GM23338 (cell line): ENCODE measurements around the gene LDHB. TPM values are rescaled to one million over a fixed set of nuclear protein-coding genes. Genes with fewer than 3 reads are reported as not detected.

ENCODE experiments used
- ATAC-seq: fragments of 200-7000 bp; cut with Tn5 transposase; 3 replicates; pipeline ENCODE4 v1.9.1; 2020
- DNase-seq: peaks from one replicate; pipeline ENCODE4 v3.0.0-alpha.2; 2015; ENCODE audit warnings: low spot score
- H2AFZ ChIP-seq: fragments of 200-600 bp; sonication (generic); 2 replicates; pipeline ENCODE4 v1.8.0; 2016; ENCODE audit warnings: antibody characterized with exemption, mild to moderate bottlenecking, moderate library complexity
- H3F3A ChIP-seq: fragments of 200-600 bp; sonication (generic); replicated peaks from 2 replicates; pipeline ENCODE4 v1.8.0; 2017; ENCODE audit warnings: antibody characterized with exemption, mixed run types, low read depth
- H3K27ac ChIP-seq: fragments of 200-600 bp; sonication (generic); 2 replicates; pipeline ENCODE4 v1.6.1; 2016; ENCODE audit warnings: low read depth
- H3K27me3 ChIP-seq: fragments of 200-600 bp; sonication (generic); 2 replicates; pipeline ENCODE4 v1.8.0; 2016; ENCODE audit warnings: mild to moderate bottlenecking, mixed run types, moderate library complexity; ENCODE audit not compliant: insufficient read depth
- H3K36me3 ChIP-seq: fragments of 200-600 bp; sonication (generic); 2 replicates; pipeline ENCODE4 v1.8.0; 2016; ENCODE audit warnings: mild to moderate bottlenecking; ENCODE audit not compliant: insufficient read depth
- H3K4me1 ChIP-seq: fragments of 200-600 bp; sonication (generic); 2 replicates; pipeline ENCODE4 v1.8.0; 2016; ENCODE audit warnings: mild to moderate bottlenecking, moderate library complexity; ENCODE audit not compliant: insufficient read depth
- H3K4me2 ChIP-seq: fragments of 200-600 bp; sonication (generic); 2 replicates; pipeline ENCODE4 v1.7.1; 2017; ENCODE audit warnings: mixed run types
- H3K4me3 ChIP-seq: fragments of 200-600 bp; sonication (generic); 2 replicates; pipeline ENCODE4 v1.6.1; 2016; ENCODE audit warnings: mixed run types
- H3K79me2 ChIP-seq: fragments of 200-600 bp; sonication (generic); replicated peaks from 2 replicates; pipeline ENCODE4 v1.8.0; 2017; ENCODE audit warnings: mild to moderate bottlenecking; ENCODE audit not compliant: insufficient read depth
- H3K9me2 ChIP-seq: fragments of 200-600 bp; sonication (generic); 2 replicates; pipeline ENCODE4 v1.8.0; 2017; ENCODE audit not compliant: insufficient read depth
- H4K20me1 ChIP-seq: fragments of 200-600 bp; sonication (generic); replicated peaks from 2 replicates; pipeline ENCODE4 v1.8.0; 2017; ENCODE audit warnings: mild to moderate bottlenecking; ENCODE audit not compliant: insufficient read depth
- H3K27ac Mint-ChIP-seq: 2 replicates; pipeline ENCODE4 v1.8.0; 2020; ENCODE audit warnings: inconsistent platforms, mild to moderate bottlenecking, moderate library complexity, mixed read lengths
- H3K27me3 Mint-ChIP-seq: 3 replicates; pipeline ENCODE4 v1.8.0; 2022; ENCODE audit warnings: low read depth, mild to moderate bottlenecking, moderate library complexity, mixed read lengths, inconsistent platforms; ENCODE audit not compliant: insufficient read depth, poor library complexity
- H3K36me3 Mint-ChIP-seq: 3 replicates; pipeline ENCODE4 v1.8.0; 2021; ENCODE audit warnings: low read depth, mild to moderate bottlenecking, inconsistent platforms, moderate library complexity, mixed read lengths
- H3K4me1 Mint-ChIP-seq: 3 replicates; pipeline ENCODE4 v1.8.0; 2020; ENCODE audit warnings: mild to moderate bottlenecking, inconsistent platforms, mixed read lengths
- H3K4me3 Mint-ChIP-seq: 3 replicates; pipeline ENCODE4 v1.8.0; 2021; ENCODE audit warnings: moderate library complexity, mild to moderate bottlenecking, inconsistent platforms, mixed read lengths
- H3K9me3 Mint-ChIP-seq: 3 replicates; pipeline ENCODE4 v1.8.0; 2020; ENCODE audit warnings: moderate library complexity, mild to moderate bottlenecking, inconsistent platforms, mixed read lengths
- CREB1 ChIP-seq: fragments of 250-450 bp; sonication (Bioruptor Pico); IDR thresholded peaks from 2 replicates; pipeline ENCODE4 v1.5.0; 2020; ENCODE audit warnings: low read depth, mild to moderate bottlenecking, moderate library complexity
- EZH2 ChIP-seq: fragments of 200-600 bp; sonication (generic); IDR thresholded peaks from one replicate; pipeline ENCODE4 v1.8.0; 2017; ENCODE audit warnings: antibody characterized with exemption, mild to moderate bottlenecking, low read depth; ENCODE audit not compliant: unreplicated experiment
- EZH2phosphoT487 ChIP-seq: fragments of 200-600 bp; sonication (generic); IDR thresholded peaks from one replicate; pipeline ENCODE4 v1.8.1; 2018; ENCODE audit warnings: antibody characterized with exemption; ENCODE audit not compliant: unreplicated experiment
- JUNB ChIP-seq: IDR thresholded peaks from one replicate; pipeline ENCODE4 v1.6.1; 2016; ENCODE audit warnings: antibody characterized with exemption; ENCODE audit not compliant: unreplicated experiment
- NANOG ChIP-seq: IDR thresholded peaks from 2 replicates; pipeline ENCODE4 v1.6.1; 2016; ENCODE audit warnings: antibody characterized with exemption, borderline replicate concordance
- POLR2AphosphoS5 ChIP-seq: IDR thresholded peaks from 2 replicates; pipeline ENCODE4 v1.6.1; 2016; ENCODE audit warnings: antibody characterized with exemption, low read depth
- STAT1 ChIP-seq: IDR thresholded peaks from one replicate; pipeline ENCODE4 v1.6.1; 2016; ENCODE audit warnings: antibody characterized with exemption; ENCODE audit not compliant: unreplicated experiment
- ZNF114 ChIP-seq: fragments of 250-450 bp; sonication (Bioruptor Pico); IDR thresholded peaks from 2 replicates; pipeline ENCODE4 v1.5.0; 2020; ENCODE audit warnings: mild to moderate bottlenecking, moderate library complexity
- ZNF331 ChIP-seq: fragments of 250-450 bp; sonication (Bioruptor Pico); IDR thresholded peaks from 2 replicates; pipeline ENCODE4 v1.5.0; 2020; ENCODE audit warnings: low read depth, mild to moderate bottlenecking, moderate library complexity
- polyA plus RNA-seq: library from polyadenylated mRNA; unstranded; fragments of >200 nt; fragmentation: Nextera tagmentation; extraction: Ambion mirVana; gene quantifications from 2 replicates; pipeline ENCODE4 v1.2.1, GENCODE V29; 2016
- total RNA-seq: library from RNA; depleted of rRNA; stranded (reverse); fragments of >200 nt; shearing (Covaris generic); gene quantifications from 2 replicates; pipeline ENCODE4 v1.2.3, GENCODE V29; 2014
- TF ChIP-seq, protein P1 (sequence below): IDR thresholded peaks from one replicate; pipeline ENCODE4 v1.6.1; 2018; ENCODE audit warnings: antibody characterized with exemption; ENCODE audit not compliant: unreplicated experiment
- TF ChIP-seq, protein P2 (sequence below): fragments of 250-450 bp; sonication (Bioruptor Pico); IDR thresholded peaks from 2 replicates; pipeline ENCODE4 v1.5.0; 2020; ENCODE audit warnings: mild to moderate bottlenecking, moderate library complexity
- TF ChIP-seq, protein P3 (sequence below): IDR thresholded peaks from 2 replicates; pipeline ENCODE4 v1.6.1; 2016; ENCODE audit warnings: antibody characterized with exemption
- TF ChIP-seq, protein P4 (sequence below), 2 experiments: fragments of 200-600 bp in 1 of 2; sonication (generic) in 1 of 2; conservative IDR thresholded peaks; 2 replicates each; pipeline versions ENCODE4 v1.5.1 to v1.6.1; 2016 to 2017; ENCODE audit warnings: antibody characterized with exemption in 2 of 2, low read depth in 2 of 2, mild to moderate bottlenecking in 2 of 2, moderate library complexity in 1 of 2

The LDHB gene
- total and polyA plus RNA-seq, 2 experiments from 2014 or later: 1,537 to 1,990 TPM

DNA sequence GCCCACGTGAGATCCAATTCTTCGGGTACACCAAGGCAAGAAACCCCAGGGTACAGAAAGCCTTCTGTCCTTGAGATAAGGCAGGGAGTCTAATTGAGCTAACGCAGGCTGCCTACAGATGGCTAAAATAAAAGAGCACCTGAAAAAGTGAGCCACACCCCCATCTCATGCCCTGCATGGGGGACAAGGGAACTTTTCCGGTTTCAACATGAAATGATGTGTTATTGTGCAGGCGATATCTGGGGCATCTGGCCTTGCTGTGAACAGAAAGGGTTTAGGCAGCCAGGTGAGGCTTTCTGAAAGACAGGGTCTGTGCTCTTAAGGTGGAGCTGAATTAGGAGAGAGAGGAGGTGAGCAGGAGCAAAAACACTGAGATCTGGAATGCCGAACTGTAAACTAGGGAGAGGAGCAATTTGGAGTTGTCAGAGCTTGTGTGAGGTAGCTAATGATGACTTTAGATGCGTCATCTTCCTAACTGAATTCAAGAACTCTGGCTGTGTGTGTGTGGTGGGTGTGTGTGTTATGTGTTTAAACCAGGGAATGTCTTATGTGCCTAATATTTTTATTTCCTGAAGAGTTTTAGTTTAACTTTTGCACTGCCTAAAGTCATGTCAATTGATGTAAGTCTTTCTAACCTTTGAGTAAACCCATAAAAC, 20.1 kb upstream of the LDHB start:
- H3K79me2 ChIP-seq: no peaks in the 10 kb centered on the region
- no peak for ATAC-seq
- no peak for DNase-seq
- peaks cover 9% of the 10 kb centered on the region for H3K27me3 Mint-ChIP-seq
- no peaks in the 10 kb centered on the region for H3K4me1 ChIP-seq
- no peaks in the 10 kb centered on the region for H3K36me3 Mint-ChIP-seq
- peak overlapping the region; percentile 72; the same call in 1 of the 2 replicates for H2AFZ ChIP-seq
- H3F3A ChIP-seq: no peaks in the 10 kb centered on the region
- H3K36me3 ChIP-seq: no peaks in the 10 kb centered on the region
- H3K4me1 Mint-ChIP-seq: no peaks in the 10 kb centered on the region
- H3K4me3 Mint-ChIP-seq: no peak overlapping the region
- no peaks in the 10 kb centered on the region for H4K20me1 ChIP-seq
- no peaks in the 10 kb centered on the region for H3K9me3 Mint-ChIP-seq
- no peaks in the 10 kb centered on the region for H3K27me3 ChIP-seq
- H3K9me2 ChIP-seq: no peaks in the 10 kb centered on the region; the same call in 1 of the 2 replicates
- TF ChIP-seq EZH2: no peak
- no peak for TF ChIP-seq EZH2phosphoT487
- no peak for TF ChIP-seq ZNF114 (CRISPR knock-in tag)
- no peak for TF ChIP-seq POLR2AphosphoS5
- TF ChIP-seq, protein P1, sequence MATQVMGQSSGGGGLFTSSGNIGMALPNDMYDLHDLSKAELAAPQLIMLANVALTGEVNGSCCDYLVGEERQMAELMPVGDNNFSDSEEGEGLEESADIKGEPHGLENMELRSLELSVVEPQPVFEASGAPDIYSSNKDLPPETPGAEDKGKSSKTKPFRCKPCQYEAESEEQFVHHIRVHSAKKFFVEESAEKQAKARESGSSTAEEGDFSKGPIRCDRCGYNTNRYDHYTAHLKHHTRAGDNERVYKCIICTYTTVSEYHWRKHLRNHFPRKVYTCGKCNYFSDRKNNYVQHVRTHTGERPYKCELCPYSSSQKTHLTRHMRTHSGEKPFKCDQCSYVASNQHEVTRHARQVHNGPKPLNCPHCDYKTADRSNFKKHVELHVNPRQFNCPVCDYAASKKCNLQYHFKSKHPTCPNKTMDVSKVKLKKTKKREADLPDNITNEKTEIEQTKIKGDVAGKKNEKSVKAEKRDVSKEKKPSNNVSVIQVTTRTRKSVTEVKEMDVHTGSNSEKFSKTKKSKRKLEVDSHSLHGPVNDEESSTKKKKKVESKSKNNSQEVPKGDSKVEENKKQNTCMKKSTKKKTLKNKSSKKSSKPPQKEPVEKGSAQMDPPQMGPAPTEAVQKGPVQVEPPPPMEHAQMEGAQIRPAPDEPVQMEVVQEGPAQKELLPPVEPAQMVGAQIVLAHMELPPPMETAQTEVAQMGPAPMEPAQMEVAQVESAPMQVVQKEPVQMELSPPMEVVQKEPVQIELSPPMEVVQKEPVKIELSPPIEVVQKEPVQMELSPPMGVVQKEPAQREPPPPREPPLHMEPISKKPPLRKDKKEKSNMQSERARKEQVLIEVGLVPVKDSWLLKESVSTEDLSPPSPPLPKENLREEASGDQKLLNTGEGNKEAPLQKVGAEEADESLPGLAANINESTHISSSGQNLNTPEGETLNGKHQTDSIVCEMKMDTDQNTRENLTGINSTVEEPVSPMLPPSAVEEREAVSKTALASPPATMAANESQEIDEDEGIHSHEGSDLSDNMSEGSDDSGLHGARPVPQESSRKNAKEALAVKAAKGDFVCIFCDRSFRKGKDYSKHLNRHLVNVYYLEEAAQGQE: no peak
- no peak for TF ChIP-seq JUNB
- TF ChIP-seq CREB1 (CRISPR knock-in tag): no peak
- TF ChIP-seq NANOG: no peak
- TF ChIP-seq, protein P2, sequence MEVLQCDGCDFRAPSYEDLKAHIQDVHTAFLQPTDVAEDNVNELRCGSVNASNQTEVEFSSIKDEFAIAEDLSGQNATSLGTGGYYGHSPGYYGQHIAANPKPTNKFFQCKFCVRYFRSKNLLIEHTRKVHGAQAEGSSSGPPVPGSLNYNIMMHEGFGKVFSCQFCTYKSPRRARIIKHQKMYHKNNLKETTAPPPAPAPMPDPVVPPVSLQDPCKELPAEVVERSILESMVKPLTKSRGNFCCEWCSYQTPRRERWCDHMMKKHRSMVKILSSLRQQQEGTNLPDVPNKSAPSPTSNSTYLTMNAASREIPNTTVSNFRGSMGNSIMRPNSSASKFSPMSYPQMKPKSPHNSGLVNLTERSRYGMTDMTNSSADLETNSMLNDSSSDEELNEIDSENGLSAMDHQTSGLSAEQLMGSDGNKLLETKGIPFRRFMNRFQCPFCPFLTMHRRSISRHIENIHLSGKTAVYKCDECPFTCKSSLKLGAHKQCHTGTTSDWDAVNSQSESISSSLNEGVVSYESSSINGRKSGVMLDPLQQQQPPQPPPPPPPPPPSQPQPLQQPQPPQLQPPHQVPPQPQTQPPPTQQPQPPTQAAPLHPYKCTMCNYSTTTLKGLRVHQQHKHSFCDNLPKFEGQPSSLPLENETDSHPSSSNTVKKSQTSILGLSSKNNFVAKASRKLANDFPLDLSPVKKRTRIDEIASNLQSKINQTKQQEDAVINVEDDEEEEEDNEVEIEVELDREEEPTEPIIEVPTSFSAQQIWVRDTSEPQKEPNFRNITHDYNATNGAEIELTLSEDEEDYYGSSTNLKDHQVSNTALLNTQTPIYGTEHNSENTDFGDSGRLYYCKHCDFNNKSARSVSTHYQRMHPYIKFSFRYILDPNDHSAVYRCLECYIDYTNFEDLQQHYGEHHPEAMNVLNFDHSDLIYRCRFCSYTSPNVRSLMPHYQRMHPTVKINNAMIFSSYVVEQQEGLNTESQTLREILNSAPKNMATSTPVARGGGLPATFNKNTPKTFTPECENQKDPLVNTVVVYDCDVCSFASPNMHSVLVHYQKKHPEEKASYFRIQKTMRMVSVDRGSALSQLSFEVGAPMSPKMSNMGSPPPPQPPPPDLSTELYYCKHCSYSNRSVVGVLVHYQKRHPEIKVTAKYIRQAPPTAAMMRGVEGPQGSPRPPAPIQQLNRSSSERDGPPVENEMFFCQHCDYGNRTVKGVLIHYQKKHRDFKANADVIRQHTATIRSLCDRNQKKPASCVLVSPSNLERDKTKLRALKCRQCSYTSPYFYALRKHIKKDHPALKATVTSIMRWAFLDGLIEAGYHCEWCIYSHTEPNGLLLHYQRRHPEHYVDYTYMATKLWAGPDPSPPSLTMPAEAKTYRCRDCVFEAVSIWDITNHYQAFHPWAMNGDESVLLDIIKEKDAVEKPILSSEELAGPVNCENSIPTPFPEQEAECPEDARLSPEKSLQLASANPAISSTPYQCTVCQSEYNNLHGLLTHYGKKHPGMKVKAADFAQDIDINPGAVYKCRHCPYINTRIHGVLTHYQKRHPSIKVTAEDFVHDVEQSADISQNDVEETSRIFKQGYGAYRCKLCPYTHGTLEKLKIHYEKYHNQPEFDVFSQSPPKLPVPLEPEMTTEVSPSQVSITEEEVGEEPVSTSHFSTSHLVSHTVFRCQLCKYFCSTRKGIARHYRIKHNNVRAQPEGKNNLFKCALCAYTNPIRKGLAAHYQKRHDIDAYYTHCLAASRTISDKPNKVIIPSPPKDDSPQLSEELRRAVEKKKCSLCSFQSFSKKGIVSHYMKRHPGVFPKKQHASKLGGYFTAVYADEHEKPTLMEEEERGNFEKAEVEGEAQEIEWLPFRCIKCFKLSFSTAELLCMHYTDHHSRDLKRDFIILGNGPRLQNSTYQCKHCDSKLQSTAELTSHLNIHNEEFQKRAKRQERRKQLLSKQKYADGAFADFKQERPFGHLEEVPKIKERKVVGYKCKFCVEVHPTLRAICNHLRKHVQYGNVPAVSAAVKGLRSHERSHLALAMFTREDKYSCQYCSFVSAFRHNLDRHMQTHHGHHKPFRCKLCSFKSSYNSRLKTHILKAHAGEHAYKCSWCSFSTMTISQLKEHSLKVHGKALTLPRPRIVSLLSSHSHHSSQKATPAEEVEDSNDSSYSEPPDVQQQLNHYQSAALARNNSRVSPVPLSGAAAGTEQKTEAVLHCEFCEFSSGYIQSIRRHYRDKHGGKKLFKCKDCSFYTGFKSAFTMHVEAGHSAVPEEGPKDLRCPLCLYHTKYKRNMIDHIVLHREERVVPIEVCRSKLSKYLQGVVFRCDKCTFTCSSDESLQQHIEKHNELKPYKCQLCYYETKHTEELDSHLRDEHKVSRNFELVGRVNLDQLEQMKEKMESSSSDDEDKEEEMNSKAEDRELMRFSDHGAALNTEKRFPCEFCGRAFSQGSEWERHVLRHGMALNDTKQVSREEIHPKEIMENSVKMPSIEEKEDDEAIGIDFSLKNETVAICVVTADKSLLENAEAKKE: no peak
- TF ChIP-seq, protein P3, sequence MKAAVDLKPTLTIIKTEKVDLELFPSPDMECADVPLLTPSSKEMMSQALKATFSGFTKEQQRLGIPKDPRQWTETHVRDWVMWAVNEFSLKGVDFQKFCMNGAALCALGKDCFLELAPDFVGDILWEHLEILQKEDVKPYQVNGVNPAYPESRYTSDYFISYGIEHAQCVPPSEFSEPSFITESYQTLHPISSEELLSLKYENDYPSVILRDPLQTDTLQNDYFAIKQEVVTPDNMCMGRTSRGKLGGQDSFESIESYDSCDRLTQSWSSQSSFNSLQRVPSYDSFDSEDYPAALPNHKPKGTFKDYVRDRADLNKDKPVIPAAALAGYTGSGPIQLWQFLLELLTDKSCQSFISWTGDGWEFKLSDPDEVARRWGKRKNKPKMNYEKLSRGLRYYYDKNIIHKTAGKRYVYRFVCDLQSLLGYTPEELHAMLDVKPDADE: no peak
- TF ChIP-seq ZNF331 (CRISPR knock-in tag): no peak
- TF ChIP-seq, protein P4, sequence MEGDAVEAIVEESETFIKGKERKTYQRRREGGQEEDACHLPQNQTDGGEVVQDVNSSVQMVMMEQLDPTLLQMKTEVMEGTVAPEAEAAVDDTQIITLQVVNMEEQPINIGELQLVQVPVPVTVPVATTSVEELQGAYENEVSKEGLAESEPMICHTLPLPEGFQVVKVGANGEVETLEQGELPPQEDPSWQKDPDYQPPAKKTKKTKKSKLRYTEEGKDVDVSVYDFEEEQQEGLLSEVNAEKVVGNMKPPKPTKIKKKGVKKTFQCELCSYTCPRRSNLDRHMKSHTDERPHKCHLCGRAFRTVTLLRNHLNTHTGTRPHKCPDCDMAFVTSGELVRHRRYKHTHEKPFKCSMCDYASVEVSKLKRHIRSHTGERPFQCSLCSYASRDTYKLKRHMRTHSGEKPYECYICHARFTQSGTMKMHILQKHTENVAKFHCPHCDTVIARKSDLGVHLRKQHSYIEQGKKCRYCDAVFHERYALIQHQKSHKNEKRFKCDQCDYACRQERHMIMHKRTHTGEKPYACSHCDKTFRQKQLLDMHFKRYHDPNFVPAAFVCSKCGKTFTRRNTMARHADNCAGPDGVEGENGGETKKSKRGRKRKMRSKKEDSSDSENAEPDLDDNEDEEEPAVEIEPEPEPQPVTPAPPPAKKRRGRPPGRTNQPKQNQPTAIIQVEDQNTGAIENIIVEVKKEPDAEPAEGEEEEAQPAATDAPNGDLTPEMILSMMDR (conservative IDR thresholded peaks at IDR 0.05; ENCODE audit: low read depth in 2 of 2): no peak
- TF ChIP-seq STAT1: no peak
- no peak overlapping the region for H3K4me2 ChIP-seq
- no peak overlapping the region for H3K27ac Mint-ChIP-seq
- no peak overlapping the region for H3K27ac ChIP-seq
- no peak overlapping the region for H3K4me3 ChIP-seq
